Putamen (tissue), 1 donor: ENCODE data around the gene HLF.

Source experiments
- DNase-seq: peaks from one replicate; pipeline ENCODE4 v3.0.0-alpha.2; 2016; ENCODE audit warnings: low spot score

Gene HLF

GRCh38 chr17:55275894-55276804 is 11.4 kb downstream of the HLF start:
- no peak for DNase-seq

- no peak for DNase-seq
Measured at GRCh38 chr17:55278173-55278961, 13.6 kb downstream of the HLF start.

GRCh38 chr17:55279203-55279602 is 14.4 kb downstream of the HLF start:
- DNase-seq, result no peak

DNA sequence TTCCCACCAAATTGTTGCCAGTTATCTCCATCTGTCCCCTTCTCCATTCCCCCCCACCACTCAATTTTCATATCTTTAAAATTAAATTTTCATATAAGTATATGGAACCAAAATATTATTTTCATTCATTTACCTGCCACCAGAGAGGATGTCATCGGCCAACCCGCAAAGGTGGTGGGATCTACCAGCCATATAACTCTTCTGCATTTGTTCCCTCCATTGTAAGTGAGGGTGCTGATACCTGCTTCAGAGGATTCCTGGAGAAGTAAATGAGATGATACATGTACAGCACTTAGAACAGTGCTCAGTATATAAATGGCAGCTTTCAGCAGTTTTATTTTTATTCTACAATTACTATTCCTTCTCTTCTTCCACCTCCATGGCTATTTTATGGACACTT is 15.0 kb downstream of the HLF start:
- DNase-seq, result no peak

- no peak for DNase-seq
Measured at GRCh38 chr17:55280212-55280611, 15.5 kb downstream of the HLF start.

- no peak for DNase-seq
Measured at GRCh38 chr17:55281649-55282378, 17.1 kb downstream of the HLF start.

DNA sequence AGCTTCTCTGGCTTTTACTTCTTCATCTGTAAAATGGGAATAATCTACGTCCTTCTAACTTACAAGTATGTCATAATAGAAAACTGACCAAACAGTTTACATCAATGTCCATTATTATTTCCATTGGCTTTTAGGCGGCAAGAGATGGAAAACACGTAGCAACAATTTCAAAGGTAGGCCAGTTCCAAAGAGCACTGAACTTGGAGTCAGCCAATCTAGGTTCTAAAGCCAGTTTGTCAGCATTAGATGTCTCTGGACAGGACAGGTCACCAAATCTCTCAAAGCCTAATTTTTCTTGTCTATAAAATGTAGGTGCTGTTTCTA is 17.6 kb downstream of the HLF start:
- no peak for DNase-seq

DNA sequence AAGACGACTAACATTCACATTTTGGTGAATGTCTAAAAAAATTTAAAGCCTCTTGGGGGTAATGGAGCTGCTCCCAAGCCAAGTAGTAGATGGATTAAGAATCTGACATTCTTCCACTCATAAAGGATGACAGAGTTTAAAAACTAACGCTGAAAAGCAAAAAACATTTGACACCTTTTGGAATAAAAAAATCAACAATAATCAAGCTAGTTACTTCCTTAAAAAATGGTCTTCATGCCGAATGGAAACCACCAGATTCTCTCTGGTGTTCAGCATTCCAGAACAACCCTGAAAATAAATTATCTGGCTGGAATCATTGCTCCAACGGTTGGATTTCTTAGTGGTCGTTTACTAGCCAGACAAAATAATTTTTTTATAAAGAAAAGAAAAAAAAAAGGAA is 18.0 kb downstream of the HLF start:
- no peak for DNase-seq

DNA sequence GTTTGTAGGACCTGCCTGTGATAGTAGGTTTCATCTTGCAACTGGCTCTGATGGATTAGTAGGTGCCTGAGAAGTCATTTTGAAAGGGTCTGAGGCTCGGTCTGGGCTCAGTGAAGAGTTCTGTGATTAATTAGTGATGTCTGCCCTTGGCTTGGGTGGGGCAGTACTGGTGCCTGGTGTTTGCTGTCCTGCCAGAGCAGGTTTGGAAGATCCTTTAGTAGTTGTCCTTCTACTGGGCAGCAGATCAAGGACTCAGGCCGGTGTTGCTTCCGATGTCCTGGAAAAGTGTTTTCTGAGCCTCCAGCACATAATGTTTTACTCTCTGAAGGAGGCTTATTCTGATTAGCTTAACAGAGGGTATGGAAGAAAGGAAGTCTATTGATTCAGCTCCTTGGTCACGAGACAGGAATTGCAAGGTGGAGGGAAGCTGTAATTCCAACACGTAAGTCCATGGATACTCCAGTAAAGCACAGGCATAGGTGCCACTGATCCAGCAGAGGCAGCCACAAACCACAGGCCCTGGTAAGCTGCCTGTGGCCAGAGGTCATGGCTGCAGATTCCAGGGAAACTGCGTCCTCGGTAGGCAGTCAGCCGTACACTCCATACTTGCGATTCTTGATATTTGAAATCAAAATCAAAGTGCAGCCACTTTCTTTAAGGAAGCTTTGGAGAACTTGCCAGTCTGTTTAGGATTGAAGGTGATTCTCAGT is 18.7 kb downstream of the HLF start:
- no peak for DNase-seq

DNA sequence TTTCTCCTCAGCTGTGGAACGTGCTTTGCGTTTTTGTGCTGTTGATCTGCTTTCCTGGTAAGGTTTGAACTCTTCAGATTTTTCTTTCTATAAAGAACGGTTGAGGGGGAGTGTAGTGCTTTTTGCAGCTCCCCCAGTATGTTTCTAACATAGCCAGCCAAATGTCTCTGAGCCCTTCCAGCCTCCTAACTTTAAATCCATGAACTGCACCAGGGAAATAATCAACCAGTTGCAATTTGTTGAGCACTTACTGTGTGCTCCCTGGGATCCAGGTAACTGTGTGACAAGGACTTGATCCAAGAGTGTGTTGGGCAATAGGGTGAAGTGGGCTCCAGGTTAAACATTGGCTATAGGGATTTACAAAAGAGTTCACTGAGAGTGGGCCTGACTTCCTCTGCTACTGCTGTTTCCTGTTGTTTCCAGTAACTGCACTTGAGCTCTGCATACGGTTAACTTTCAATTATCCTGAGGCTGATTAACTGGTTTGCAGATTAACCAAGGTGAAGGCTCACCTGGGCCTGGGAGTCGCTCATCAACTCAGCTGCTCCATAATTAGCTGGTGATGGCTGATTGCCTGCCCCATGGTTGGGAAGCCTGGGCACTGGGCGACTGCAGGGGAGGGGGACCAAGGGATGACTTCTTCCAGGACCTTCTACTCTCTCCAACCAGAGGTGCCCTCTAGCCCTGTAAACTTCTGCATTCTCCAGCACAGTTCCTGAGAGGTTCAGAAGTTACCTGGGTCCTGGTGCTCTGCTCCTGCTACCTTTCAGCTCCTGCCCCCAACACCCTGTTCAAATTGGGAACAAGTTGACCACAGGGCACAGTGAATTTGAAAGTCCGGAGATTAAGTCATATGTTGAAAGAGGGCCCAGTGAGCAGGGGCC is 19.5 kb downstream of the HLF start:
- no peak for DNase-seq

DNA sequence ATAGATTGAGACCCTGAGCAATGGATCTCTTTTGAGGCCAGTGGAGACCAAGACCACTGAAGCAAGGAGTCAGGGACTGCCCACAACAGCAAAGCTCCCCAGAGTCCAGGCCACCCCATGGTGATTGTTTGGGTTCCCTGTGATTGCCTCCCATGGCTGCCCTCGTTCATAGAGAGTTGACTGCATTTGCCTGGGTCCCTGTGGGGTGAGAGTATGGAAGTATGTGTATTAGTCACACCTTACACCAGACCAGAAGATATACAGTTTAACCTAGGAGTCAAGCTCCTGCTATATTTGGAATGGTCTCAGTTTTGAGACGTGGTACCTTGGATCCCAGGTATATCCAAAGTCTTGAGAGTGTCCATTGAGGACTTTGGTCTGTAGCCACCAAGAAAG is 20.2 kb downstream of the HLF start:
- no peak for DNase-seq

GRCh38 chr17:55285340-55286301 is 20.9 kb downstream of the HLF start:
- DNase-seq, result no peak

DNA sequence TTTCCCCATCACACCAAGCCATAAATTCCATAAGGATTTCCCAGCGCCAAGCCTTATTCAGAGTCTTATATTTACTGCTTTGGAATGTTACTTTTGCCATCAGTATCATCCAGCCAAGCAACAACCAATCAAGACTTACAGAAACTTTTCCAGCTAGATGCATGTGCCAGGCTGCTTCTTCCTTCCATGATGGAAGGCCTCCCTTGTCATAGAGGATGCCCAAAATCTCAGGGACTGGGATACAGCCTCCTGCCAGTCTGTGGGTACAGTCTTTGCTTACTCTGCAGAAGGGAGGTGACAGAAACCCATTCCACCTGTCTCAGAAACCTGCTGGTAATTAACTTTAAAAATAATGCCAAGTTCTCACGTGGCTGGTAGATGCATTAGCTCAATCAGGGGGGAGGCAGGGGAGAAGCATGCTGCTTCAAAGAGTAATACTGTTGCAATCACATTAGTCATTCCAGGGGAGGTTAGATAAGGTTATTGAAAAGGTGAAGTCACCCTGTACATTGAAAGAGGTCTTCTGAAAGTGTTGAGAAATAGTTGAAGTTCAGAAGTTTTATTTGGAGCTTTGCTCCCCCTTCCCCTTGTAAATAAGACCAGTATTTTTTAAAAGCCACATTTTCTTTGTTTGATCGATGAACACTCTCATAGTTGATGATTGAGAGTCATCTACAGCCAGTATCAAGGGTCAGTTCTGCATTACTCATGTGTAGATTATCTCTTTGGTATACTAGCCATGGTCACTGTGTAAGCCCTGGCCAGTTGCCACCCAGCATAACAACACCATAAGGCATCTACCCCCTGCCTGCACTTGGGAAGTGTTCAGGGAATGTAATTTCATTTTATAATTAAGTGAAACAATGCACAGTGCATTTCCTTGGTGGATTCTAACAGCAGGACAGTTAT is 22.2 kb downstream of the HLF start:
- no peak for DNase-seq

DNA sequence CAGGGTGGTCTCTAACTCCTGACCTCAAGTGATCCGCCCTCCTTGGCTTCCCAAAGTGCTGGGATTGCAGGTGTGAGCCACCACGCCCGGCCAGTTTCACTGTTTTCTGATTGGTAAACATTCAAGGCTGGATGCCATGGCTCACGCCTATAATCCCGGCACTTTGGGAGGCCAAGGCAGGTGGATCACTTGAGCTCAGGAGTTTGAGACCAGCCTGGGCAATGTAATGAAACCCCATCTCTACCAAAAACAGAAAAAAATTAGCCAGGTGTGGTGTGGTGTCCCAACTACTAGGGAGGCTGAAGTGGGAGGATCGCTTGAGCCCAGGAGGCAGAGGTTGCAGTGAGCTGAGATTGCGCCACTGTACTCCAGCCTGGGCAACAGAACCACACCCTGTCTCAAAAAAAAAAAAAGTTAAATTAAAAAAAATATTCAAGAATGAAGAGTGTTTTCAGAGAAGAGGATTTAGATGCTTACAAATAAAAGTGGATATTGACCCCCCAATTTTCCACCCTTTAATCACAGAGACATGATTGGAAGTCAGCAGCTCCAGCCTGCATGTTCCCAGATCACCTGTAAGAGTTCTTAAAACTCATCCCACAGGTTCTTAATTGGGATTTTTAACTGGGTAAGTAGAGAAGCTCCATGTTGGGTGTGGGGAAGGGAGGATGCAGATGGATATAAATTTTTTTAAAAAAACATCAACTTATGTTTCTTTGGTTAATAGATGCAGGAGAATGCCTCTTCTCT is 23.8 kb downstream of the HLF start:
- no peak for DNase-seq

DNA sequence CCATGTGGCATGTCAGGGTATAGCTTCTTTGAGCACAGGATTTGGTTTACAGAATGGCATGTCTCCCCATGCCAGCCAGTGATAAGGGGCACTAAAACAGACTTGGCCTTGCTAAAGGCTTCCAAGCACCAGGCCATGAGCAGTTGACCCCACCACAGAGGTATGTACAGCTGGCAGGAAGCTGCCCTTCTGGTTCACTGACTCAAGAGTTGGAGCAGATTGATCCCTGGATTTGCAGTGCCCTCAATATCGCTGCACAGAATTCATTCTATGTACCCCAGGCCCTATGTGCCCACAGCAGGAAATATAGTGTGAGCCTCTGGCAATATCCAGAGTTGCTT is 24.3 kb downstream of the HLF start:
- no peak for DNase-seq

DNA sequence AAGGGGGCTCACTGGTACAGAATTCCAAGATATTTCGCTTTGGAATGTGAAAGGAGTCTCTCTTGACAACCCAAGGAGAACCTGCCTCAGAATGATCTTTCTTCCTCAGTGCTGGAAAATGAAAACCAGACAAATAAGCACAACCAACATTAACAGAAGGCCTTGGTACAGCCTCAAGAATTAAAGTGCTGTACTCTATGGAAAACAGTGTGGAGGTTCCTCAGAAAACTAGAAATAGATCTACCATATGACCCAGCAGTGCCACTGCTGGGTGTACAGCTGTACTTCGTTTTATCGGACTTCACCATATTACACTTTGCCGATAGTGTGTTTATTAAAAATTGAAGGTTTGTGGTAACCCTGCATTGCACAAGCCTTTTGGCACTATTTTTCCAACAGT is 25.2 kb downstream of the HLF start:
- no peak for DNase-seq

- no peak for DNase-seq
Measured at GRCh38 chr17:55290492-55291113, 25.8 kb downstream of the HLF start.

- no peak for DNase-seq
Measured at GRCh38 chr17:55291114-55291507, 26.4 kb downstream of the HLF start.
